GM21515 (cell line): Measurements from ENCODE around the gene RAI1.

Source experiments
- ATAC-seq: cut with Tn5 transposase; IDR thresholded peaks from one replicate; pipeline ENCODE4 v1.9.1; 2021; ENCODE audit not compliant: unreplicated experiment

RAI1 gene

GRCh38 chr17:17812211-17813054 lies 131.2 kb downstream of the RAI1 start:
- ATAC-seq: no peak

GRCh38 chr17:17813055-17813724 lies 131.9 kb downstream of the RAI1 start:
- ATAC-seq: no peak

GRCh38 chr17:17813725-17814095 lies 132.5 kb downstream of the RAI1 start:
- no peak for ATAC-seq

DNA sequence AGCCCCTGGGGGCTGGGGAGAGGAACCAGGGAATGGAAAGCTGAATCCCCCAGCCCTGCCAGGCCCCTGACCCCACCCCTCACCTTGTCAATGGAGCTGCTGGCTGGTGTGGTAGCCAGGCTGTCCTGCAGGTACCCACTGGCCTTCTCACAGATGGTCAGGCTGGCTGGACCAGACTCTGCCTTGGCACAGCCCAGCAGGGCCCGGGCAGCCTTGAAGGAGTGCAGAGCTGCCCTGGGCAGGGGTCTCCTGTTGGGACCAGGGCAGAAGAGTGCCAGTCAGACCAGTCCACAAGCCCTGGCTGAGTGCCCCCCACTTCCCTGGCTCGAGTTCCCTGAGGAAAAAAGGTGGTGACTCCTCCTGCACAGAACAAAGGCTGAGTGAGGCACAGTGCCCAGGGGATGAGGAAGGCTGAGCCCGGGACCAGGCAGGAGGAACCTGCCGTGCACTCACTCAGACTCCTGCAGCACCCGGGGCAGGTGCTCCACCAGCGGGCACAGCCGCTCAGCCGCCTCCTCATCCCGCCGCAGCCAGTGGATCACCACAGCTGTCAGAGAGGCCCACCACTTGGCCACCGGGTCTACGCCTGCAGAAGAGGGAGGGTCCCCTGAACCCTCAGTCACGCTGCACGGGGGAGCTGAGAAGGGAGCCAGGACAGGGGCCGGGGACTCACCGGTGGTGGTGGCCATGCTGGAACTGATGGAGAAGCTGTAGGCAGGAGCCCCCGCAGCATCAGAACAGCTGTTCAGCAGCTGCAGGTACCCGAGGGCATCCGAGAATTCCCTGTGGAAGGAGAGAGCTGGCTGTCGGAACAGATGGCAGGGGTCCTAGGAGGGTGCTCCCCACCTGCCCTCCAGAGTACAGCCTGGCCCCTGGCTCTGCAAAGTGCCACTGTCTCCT lies 133.2 kb downstream of the RAI1 start:
- no peak for ATAC-seq

- ATAC-seq: no peak
Observed at GRCh38 chr17:17815062-17815406, 133.8 kb downstream of the RAI1 start.

DNA sequence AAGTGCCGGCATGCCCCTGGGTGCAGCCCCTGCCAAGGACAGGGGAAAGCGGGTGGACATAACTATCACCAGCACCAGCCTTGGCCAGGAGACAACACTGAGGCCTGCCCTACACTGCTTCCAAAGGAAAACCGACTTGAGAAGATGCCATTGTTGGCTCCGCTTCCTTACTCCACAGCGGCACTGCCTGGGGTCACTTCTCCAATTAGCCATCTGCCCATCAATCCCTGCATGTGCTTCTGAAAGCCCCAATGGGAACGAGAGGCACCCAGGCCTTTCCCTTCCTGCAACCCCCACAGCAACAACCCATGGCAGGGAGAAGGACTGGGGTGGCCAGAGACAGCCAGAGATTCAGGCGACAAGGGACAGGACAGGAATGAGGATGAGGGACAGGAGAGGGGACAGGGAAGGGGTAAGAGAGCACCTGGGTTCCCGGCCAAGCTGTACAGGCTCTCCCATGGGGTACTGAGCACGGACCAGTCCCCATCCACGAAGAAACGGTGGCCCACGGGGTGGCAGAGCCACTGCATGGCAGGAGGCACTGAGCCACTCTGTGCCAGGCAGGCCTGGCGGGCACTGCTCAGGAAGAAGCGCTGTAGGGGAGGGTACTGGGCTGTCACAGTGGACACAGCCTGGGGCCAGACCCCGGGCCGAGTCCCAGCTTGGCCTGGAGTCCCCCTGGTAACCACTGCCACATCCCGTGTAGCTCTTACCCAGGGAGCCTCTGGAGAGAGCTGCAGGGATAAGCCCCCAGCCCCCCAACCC lies 134.4 kb downstream of the RAI1 start:
- no peak for ATAC-seq

DNA sequence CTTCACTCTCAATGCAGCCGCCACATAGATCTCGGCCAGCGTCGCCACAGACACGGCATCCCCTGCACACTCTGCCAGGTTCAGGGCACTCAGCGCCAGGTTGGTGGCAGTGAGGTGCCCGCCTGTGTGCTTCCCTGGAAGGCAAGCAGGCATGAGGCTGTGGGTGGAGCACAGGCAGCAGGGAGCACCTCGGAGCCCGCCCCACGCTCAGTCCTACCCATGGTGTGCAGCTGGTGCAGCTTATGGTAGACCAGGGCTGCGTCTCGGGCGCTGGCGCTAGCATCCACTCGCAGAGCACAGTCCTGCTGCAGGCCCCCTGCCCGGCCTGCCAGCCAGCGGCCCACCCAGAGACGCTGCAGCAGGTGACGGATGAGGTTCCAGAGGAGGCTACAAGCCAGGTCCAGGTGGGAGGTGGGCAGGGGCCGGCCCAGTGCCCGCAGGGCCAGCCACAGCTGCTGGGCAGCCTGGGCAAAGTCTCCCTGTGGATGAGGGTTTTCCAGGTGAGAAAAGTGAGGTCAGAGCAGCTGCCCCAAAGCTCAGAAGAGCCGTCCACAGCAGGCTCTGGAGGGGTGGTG lies 135.1 kb downstream of the RAI1 start:
- ATAC-seq: no peak

- no peak for ATAC-seq
Observed at GRCh38 chr17:17816831-17817551, 135.7 kb downstream of the RAI1 start.

- no peak for ATAC-seq
Observed at GRCh38 chr17:17817552-17817947, 136.3 kb downstream of the RAI1 start.

- ATAC-seq: no peak
Observed at GRCh38 chr17:17818088-17818526, 136.8 kb downstream of the RAI1 start.

DNA sequence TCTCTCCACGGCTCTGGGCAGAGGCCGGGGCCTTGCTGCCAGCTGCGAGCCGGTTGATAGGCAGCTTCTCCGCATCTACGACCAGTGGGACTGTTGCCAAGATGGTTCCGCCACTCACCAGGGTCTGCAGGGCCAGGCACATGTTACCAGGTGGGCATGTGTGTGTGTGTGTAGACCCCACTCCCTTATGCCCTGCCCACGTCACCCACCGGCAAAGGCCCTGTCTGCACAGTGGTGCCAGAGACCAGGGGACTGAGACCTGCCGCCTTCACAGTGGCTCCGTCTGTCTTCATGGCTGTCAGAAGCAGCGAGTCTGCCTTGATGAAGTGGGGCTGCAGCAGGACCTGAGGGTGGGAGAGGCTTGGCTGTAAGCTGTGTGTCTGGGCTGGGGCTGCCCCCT lies 137.9 kb downstream of the RAI1 start:
- ATAC-seq: no peak

GRCh38 chr17:17819561-17819995 lies 138.3 kb downstream of the RAI1 start:
- peak; percentile 38 for ATAC-seq

DNA sequence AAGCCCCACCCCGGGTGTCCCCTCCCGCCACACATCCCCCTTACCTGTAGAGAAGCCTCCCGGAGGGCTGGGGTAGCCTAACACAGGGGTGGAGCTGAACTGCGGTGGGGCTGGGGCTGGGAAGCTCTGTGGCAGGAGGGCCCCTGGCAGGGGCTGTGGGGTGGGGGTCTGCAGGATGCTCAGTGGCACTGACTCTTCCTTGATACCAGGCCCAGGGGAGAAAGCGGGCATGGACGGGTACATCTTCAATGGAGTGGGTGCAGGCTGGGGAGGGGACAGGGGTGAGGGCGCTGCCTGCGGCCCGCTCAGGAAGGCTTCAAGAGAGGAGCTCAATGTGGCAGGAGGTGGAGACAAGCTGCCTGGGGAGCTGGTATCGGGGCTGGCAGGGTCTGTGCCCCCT lies 138.8 kb downstream of the RAI1 start:
- ATAC-seq: no peak

DNA sequence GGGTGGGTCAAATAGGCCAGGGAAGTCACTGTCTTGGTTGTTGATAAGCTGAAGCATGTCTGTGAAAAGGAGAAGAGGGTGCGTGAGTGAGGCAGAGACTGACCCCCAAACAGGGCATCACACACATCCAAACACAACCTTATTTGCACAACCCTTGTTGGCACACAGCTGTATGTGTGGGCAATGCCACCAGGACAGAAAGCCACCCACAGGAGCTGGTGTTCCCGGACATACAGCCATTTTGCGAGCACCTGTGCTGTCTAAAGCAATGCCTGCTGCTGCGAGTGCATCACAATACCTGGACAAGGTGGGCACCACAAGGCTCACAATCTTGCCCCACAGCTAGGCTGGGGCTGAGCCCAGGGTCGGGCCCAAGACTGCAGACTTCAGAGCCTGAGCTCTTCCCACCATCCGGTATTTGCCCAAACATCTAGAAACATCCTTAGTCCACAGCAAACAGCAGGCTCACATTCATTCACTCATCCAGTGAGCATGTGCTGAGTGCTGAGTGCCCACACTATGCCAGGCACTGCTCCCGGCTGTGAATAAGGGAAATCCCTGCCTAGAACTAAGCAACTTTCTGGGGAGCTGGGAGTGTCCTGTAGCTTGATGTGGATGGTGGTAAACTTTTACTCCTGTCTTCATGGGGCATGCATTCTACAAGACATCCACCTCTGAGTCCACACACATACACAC lies 139.4 kb downstream of the RAI1 start:
- ATAC-seq: no peak

DNA sequence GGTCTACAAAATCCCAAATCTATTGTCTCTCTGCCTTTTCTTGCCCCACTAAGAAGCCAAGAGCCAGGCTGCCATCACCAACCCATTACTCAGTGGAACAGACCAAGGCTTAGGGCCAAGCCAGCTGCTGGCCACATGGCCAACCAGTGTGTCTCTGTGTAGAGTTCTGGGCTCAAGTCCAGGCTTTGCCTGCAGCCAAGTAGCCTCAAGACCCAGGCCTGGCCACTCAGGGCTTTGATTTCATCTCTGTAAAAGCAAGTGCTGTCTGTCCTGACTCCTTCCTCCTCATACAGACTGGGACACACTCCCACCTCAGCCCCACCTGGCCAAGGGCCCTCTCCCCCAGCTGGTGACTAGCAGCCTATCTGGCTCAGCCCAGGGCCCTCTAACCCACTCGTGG lies 140.9 kb downstream of the RAI1 start:
- no peak for ATAC-seq

GRCh38 chr17:17822616-17823015 lies 141.4 kb downstream of the RAI1 start:
- no peak for ATAC-seq

DNA sequence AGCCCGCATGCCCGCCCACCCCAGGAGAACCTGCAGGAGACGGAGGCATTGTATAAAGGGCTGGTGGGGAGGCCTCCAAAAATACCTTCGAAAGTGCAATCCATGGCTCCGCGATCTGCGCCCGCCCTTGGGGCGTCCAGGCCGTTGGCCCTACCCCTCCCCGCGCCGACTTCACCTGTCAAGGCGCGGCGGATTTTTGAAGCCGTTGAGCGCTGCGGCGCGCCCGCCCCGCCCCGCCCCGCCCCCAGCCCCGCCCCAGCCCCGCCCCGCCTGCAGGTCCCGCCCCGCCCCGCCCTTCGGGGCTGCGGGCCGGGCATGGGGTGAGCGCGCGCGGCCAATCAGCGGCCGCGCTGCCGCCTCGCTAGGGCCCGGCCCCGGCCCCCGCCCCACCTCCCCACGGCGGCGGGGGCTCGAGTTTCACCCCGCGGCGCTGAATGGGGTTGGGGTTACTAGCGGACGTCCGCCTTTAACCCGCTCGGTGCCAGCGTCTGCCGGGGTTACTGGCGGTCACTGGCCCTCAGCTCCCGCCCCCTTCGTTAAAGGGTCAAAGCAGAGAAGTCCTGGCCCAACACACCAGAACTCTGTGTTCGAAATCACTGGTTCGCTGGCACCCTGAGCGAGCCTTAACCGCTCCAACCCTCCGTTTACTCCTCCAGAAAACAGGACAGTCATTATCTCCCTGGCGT lies 142.3 kb downstream of the RAI1 start:
- peak; percentile 67 for ATAC-seq

- peak; percentile 12 for ATAC-seq
Observed at GRCh38 chr17:17824119-17824782, 143.0 kb downstream of the RAI1 start.
